ENCODE results near the gene SLC39A11.

SLC39A11 gene

GRCh38 chr17:72617557-72617956 is 474.9 kb downstream of the SLC39A11 start:
- DNase-seq (ENCODE audit: low spot score), result no peak

- DNase-seq (ENCODE audit: low spot score), result no peak
Observed at GRCh38 chr17:72616447-72616846, 476.0 kb downstream of the SLC39A11 start.

- DNase-seq (ENCODE audit: low spot score), result no peak
Observed at GRCh38 chr17:72615627-72615991, 476.9 kb downstream of the SLC39A11 start.

- peak; percentile 97 for DNase-seq (ENCODE audit: low spot score)
Observed at GRCh38 chr17:72614871-72615626, 477.4 kb downstream of the SLC39A11 start.

- DNase-seq (ENCODE audit: low spot score), result no peak
Observed at GRCh38 chr17:72614476-72614870, 478.0 kb downstream of the SLC39A11 start.

- peak; percentile 87 for DNase-seq (ENCODE audit: low spot score)
Observed at GRCh38 chr17:72613806-72614292, 478.6 kb downstream of the SLC39A11 start.

GRCh38 chr17:72613396-72613795 is 479.1 kb downstream of the SLC39A11 start:
- DNase-seq (ENCODE audit: low spot score), result no peak

GRCh38 chr17:72611172-72611571 is 481.3 kb downstream of the SLC39A11 start:
- no peak for DNase-seq (ENCODE audit: low spot score)

GRCh38 chr17:72609501-72609900 is 483.0 kb downstream of the SLC39A11 start:
- peak; percentile 85 for DNase-seq (ENCODE audit: low spot score)

- DNase-seq (ENCODE audit: low spot score), result no peak
Observed at GRCh38 chr17:72608436-72608835, 484.1 kb downstream of the SLC39A11 start.

GRCh38 chr17:72606656-72607055 is 485.8 kb downstream of the SLC39A11 start:
- no peak for DNase-seq (ENCODE audit: low spot score)

GRCh38 chr17:72605543-72605942 is 486.9 kb downstream of the SLC39A11 start:
- DNase-seq (ENCODE audit: low spot score), result no peak

- no peak for DNase-seq (ENCODE audit: low spot score)
Observed at GRCh38 chr17:72604518-72604917, 488.0 kb downstream of the SLC39A11 start.

GRCh38 chr17:72603420-72604242 is 488.9 kb downstream of the SLC39A11 start:
- peak; percentile 73 for DNase-seq (ENCODE audit: low spot score)

GRCh38 chr17:72602517-72603419 is 489.7 kb downstream of the SLC39A11 start:
- peak; percentile 87 for DNase-seq (ENCODE audit: low spot score)

- peak; percentile 67 for DNase-seq (ENCODE audit: low spot score)
Observed at GRCh38 chr17:72600934-72601333, 491.6 kb downstream of the SLC39A11 start.

GRCh38 chr17:72599891-72600290 is 492.6 kb downstream of the SLC39A11 start:
- DNase-seq (ENCODE audit: low spot score), result no peak

- DNase-seq (ENCODE audit: low spot score), result no peak
Observed at GRCh38 chr17:72598695-72599094, 493.8 kb downstream of the SLC39A11 start.

- no peak for DNase-seq (ENCODE audit: low spot score)
Observed at GRCh38 chr17:72597354-72598087, 495.0 kb downstream of the SLC39A11 start.
